H1 (cell line): Measurements from ENCODE around the gene EPHB6. TPM values are rescaled to one million over a fixed set of nuclear protein-coding genes. Genes with fewer than 3 reads are reported as not detected.

Experiments
- CHD2 ChIP-seq: IDR thresholded peaks from 2 replicates; pipeline ENCODE4 v1.6.1; 2012; ENCODE audit warnings: low read length, improper control_type of control experiment
- polyA plus RNA-seq, 7 experiments: library from polyadenylated mRNA; depleted of rRNA in 3 of 7; stranded (reverse) in 5 of 7; unstranded in 2 of 7; fragments of >200 nt in 5 of 7; fragments of 200-250 nt in 2 of 7; gene quantifications; 1 replicate in 5 of 7; 2 replicates in 1 of 7; 4 replicates in 1 of 7; pipeline versions ENCODE4 v1.2.1 to v1.2.3, GENCODE V29; 2011 to 2013; ENCODE audit warnings: missing spikeins in 2 of 7, mixed read lengths in 2 of 7
- total RNA-seq: library from RNA; stranded (reverse); fragmentation: NEBNext Ultra II Directional; extraction: Animal tissue kit (Norgen Biotek cat#: 25700); gene quantifications from 2 replicates; pipeline ENCODE4 v1.2.1, GENCODE V29; 2021

The EPHB6 gene
- total and polyA plus RNA-seq, 2 of the 8 experiments (the other 6 are each of a cell fraction or from before 2014, with no cell fraction given): 19.7 TPM

GRCh38 chr7:142842251-142842766 lies 12.6 kb upstream of the EPHB6 start (continued):
- TF ChIP-seq CHD2: no peak
